ENCODE measurements around the gene CISD3. TPM values are rescaled to one million over a fixed set of nuclear protein-coding genes. Genes with fewer than 3 reads are reported as not detected.

The CISD3 gene
- total RNA-seq, 6 experiments from 2014 or later = 34.2 to 88.1 (median 55.1) TPM

DNA sequence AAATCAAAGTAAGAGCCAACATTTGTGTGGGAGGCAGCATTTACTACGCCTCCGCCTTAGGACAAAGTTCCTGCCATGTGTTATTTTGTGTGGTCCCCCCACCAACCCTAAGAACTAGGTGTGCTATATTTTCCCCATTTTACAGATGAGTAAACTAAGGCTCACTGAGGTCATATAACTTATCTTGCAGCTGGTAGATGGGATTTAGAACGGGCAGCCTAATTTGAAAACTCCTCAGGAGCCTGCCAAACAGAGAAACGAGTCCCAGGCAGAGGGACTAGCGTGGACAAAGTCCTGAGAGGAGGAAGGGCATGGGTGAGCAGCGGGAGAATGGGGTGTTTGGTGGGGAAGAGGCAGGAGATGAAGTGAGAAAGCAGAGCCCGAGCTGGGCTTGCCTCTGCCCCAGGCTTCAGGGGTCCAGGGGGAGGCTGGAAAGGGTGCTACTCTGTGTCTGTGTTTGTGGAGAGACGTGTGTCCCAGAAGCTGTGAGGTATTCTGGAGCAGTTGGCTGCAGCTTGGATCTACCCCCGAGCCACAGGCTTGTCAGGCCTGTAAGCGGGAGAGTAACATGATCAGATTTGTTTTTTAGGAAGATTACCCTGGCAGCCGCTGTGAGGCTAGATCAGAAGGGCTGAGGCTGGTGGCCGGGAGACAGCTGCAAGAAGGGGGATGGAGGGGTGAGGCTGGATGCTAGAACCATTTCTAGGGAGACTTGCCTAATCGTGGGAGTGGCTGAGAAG is 20.1 kb upstream of the CISD3 start:
- intact Hi-C loops (cut with DNase I) = no loop called here
- 71% methylated on average over 10 of the region's 13 CpGs for WGBS (ENCODE audit: insufficient coverage, low coverage, low lambda C conversion rate, missing lambda C conversion rate)
- Histone ChIP-seq H3K36me3 (peaks cover 0 to 9% (median 3%) of the 10 kb centered on the region in 4 donors), H3K27ac (no peak overlapping the region), H3K4me3 (no peak overlapping the region), H3K27me3 (no peaks in the 10 kb centered on the region), H3K9me3 (no peaks in the 10 kb centered on the region), H3K4me1 (no peaks in the 10 kb centered on the region)
- TF ChIP-seq, protein P1, sequence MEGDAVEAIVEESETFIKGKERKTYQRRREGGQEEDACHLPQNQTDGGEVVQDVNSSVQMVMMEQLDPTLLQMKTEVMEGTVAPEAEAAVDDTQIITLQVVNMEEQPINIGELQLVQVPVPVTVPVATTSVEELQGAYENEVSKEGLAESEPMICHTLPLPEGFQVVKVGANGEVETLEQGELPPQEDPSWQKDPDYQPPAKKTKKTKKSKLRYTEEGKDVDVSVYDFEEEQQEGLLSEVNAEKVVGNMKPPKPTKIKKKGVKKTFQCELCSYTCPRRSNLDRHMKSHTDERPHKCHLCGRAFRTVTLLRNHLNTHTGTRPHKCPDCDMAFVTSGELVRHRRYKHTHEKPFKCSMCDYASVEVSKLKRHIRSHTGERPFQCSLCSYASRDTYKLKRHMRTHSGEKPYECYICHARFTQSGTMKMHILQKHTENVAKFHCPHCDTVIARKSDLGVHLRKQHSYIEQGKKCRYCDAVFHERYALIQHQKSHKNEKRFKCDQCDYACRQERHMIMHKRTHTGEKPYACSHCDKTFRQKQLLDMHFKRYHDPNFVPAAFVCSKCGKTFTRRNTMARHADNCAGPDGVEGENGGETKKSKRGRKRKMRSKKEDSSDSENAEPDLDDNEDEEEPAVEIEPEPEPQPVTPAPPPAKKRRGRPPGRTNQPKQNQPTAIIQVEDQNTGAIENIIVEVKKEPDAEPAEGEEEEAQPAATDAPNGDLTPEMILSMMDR (IDR thresholded peaks at IDR 0.05) = no peak
- TF ChIP-seq POLR2A (IDR thresholded peaks at IDR 0.05) = no peak
- DNase-seq (no peak), ATAC-seq (no peak)

DNA sequence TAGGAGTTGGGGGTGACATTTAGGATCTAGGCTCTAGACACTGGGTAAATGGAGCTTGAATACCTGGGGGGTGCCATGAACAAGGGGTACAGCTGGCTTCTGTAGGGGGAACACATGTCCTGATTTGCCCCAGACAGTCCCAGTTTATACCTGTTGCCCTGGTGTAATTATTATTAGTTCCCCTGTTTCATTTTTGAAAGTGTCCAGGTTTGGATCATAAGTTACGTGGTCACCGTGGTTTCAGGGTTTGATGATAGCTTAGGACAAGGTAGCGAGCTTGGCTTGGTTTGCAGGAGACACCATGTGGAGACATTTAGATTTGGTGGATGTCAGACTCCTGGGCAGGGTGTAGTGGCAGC is 19.6 kb upstream of the CISD3 start:
- WGBS (ENCODE audit: insufficient coverage, low coverage, low lambda C conversion rate, missing lambda C conversion rate) = no CpG with 5 or more reads among the region's 3 CpGs
- intact Hi-C loops (cut with DNase I) = no loop called here
- no peak for TF ChIP-seq POLR2A (IDR thresholded peaks at IDR 0.05)
- TF ChIP-seq, protein P1 (IDR thresholded peaks at IDR 0.05) = no peak
- Histone ChIP-seq H3K27ac (no peak overlapping the region), H3K27me3 (no peaks in the 10 kb centered on the region), H3K36me3 (peaks cover 0 to 9% (median 3%) of the 10 kb centered on the region in 4 donors), H3K9me3 (no peaks in the 10 kb centered on the region), H3K4me1 (no peaks in the 10 kb centered on the region), H3K4me3 (no peak overlapping the region)
- no peak for DNase-seq
- no peak for ATAC-seq

GRCh38 chr17:38710985-38711384 is 19.2 kb upstream of the CISD3 start:
- no peak for ATAC-seq
- no peak overlapping the region for H3K4me3 ChIP-seq
- H3K9me3 ChIP-seq = no peaks in the 10 kb centered on the region
- DNase-seq = no peak
- intact Hi-C loops (cut with DNase I) = no loop called here
- WGBS (ENCODE audit: insufficient coverage, low coverage, low lambda C conversion rate, missing lambda C conversion rate) = 75% methylated on average over 2 of the region's 5 CpGs
- H3K36me3 ChIP-seq = peaks cover 0 to 9% (median 3%) of the 10 kb centered on the region in 4 donors
- H3K27ac ChIP-seq = no peak overlapping the region
- H3K4me1 ChIP-seq = no peaks in the 10 kb centered on the region
- TF ChIP-seq, protein P1 (IDR thresholded peaks at IDR 0.05) = no peak
- TF ChIP-seq POLR2A (IDR thresholded peaks at IDR 0.05) = no peak
- no peaks in the 10 kb centered on the region for H3K27me3 ChIP-seq

DNA sequence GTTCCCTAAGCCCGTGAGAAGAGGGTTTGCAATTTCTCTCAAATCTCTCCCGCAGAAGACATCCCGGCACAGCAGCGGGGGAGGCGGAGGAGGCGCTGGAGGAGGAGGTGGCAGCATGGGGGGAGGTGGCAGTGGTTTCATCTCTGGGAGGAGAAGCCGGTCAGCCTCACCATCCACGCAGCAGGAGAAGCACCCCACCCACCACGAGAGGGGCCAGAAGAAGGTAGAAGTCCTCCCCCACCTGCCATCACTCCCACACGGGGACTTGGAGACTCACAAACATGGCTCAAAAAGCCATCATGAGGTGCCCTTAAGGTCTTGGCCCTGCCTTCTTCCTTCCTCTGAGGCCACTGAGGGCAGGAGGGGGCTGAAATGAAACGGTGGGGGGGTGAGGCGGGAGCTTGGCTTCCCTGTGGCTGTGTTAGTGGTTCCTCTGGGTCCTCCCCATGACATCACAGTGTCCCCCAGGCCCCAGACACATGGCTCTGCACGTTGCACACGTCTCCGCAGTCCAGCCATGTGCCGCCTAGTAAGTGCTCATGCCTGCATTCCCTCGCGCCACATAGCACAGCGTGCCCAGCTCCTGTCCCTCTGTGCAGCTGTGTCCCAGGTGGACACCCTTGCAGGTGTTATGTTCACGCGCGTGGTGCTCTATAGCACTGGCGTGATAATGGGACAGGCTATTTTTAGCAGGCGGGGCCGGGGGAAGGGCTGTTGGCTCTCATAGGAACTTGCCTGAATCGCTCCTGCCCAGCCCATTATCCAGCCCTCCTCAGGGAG is 18.2 kb upstream of the CISD3 start:
- Histone ChIP-seq H3K4me3 (no peak overlapping the region), H3K9me3 (no peaks in the 10 kb centered on the region), H3K36me3 (peaks cover 0 to 13% (median 5%) of the 10 kb centered on the region in 4 donors), H3K27me3 (no peaks in the 10 kb centered on the region), H3K4me1 (no peaks in the 10 kb centered on the region), H3K27ac (no peak overlapping the region)
- no peak for ATAC-seq
- TF ChIP-seq POLR2A (IDR thresholded peaks at IDR 0.05) = no peak
- TF ChIP-seq, protein P1 (IDR thresholded peaks at IDR 0.05) = no peak
- WGBS (ENCODE audit: insufficient coverage, low coverage, low lambda C conversion rate, missing lambda C conversion rate) = 78% methylated on average over 5 of the region's 26 CpGs
- intact Hi-C loops (cut with DNase I) = no loop called here
- DNase-seq = no peak
